Nephron (organoid): Measurements from ENCODE around the gene CCDC174.
"Not testable (repeated sequence)": the region's sequence is repeated elsewhere in the genome, so short reads cannot be mapped to it uniquely, and the experiment has no call there.

Source experiments
- H3K27ac Mint-ChIP-seq, 3 experiments: 2 replicates each; pipeline ENCODE4 v1.8.0; 2020; ENCODE audit warnings: mixed read lengths in 3 of 3, mild to moderate bottlenecking in 2 of 3, moderate library complexity in 1 of 3
- H3K27me3 Mint-ChIP-seq: 2 replicates; pipeline ENCODE4 v1.8.0; 2021; ENCODE audit warnings: low read depth, mild to moderate bottlenecking, moderate library complexity, mixed read lengths
- H3K36me3 Mint-ChIP-seq: 2 replicates; pipeline ENCODE4 v1.8.0; 2020; ENCODE audit warnings: low read depth, mixed read lengths
- H3K4me1 Mint-ChIP-seq: 2 replicates; pipeline ENCODE4 v1.8.0; 2020; ENCODE audit warnings: mixed read lengths
- H3K4me3 Mint-ChIP-seq, 3 experiments: 2 replicates each; pipeline ENCODE4 v1.8.0; 2020; ENCODE audit warnings: mild to moderate bottlenecking in 3 of 3, mixed read lengths in 3 of 3, moderate library complexity in 2 of 3
- H3K9me3 Mint-ChIP-seq: 2 replicates; pipeline ENCODE4 v1.8.0; 2020; ENCODE audit warnings: mixed read lengths
- TF ChIP-seq, protein P1 (sequence below), 3 experiments: fragments of 200-600 bp; sonication (generic); IDR thresholded peaks; one replicate each; pipeline ENCODE4 v1.5.0; 2021; ENCODE audit warnings: antibody characterized with exemption in 3 of 3; ENCODE audit not compliant: unreplicated experiment in 3 of 3

Gene CCDC174

DNA sequence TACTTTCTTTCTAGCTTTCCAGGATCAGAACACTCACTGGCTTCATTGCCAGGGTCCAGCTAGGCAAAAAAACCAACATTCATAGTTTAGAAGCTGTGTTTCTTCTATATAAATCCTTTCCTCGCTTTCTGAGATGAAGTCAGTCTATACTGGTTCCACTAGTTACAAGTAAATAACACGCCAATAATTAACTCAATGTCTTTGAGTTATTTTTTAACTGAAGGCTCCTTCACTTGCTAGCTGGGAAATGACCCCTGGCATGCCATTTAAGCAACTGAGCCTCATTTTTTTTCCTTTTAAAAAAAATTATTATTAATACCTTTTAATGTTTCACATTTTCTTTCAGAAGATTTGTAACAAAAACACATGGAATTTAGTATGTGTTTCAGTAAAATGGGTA, 2.1 kb upstream of the CCDC174 start:
- TF ChIP-seq, protein P1, sequence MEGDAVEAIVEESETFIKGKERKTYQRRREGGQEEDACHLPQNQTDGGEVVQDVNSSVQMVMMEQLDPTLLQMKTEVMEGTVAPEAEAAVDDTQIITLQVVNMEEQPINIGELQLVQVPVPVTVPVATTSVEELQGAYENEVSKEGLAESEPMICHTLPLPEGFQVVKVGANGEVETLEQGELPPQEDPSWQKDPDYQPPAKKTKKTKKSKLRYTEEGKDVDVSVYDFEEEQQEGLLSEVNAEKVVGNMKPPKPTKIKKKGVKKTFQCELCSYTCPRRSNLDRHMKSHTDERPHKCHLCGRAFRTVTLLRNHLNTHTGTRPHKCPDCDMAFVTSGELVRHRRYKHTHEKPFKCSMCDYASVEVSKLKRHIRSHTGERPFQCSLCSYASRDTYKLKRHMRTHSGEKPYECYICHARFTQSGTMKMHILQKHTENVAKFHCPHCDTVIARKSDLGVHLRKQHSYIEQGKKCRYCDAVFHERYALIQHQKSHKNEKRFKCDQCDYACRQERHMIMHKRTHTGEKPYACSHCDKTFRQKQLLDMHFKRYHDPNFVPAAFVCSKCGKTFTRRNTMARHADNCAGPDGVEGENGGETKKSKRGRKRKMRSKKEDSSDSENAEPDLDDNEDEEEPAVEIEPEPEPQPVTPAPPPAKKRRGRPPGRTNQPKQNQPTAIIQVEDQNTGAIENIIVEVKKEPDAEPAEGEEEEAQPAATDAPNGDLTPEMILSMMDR (IDR thresholded peaks at IDR 0.05; ENCODE audit: unreplicated experiment in 3 of 3): no peak
- Mint-ChIP-seq H3K27me3 (peaks cover 2% of the 10 kb centered on the region), H3K27ac (peak overlapping the region; percentile 79 to 99 (median 79))

DNA sequence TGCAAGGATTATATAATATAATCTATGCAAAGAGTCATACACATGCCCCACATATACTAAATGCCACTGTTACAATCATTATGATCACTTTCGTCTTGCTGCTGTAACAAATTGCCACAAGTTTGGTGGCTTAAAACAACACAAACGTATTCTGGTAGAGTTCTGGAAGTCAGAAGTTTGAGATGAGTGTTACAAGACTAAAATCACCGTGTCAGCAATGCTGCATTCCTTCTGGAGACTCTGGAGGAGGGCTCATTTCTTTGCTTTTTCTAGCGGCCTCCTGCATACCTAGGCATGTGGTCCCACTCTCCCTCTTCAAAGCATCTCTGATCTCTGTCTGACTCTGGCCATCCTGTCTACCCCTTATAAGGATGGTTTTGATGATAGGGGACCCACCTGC, 1.4 kb upstream of the CCDC174 start:
- peak overlapping the region; percentile 79 to 99 (median 79) for H3K27ac Mint-ChIP-seq
- H3K4me1 Mint-ChIP-seq: peaks cover 24% of the 10 kb centered on the region
- peaks cover 13% of the 10 kb centered on the region for H3K36me3 Mint-ChIP-seq
- H3K9me3 Mint-ChIP-seq: no peaks in the 10 kb centered on the region
- H3K27me3 Mint-ChIP-seq: no peaks in the 10 kb centered on the region
- TF ChIP-seq, protein P1 (IDR thresholded peaks at IDR 0.05; ENCODE audit: unreplicated experiment in 3 of 3): no peak
- peak overlapping the region; percentile 89 to 100 (median 99) for H3K4me3 Mint-ChIP-seq

More for the DNA sequence above, 2.1 kb upstream of the CCDC174 start:
- Mint-ChIP-seq H3K4me1 (peaks cover 24% of the 10 kb centered on the region), H3K36me3 (peaks cover 7% of the 10 kb centered on the region), H3K4me3 (peak overlapping the region; percentile 49 to 99 (median 60)), H3K9me3 (no peaks in the 10 kb centered on the region)

DNA sequence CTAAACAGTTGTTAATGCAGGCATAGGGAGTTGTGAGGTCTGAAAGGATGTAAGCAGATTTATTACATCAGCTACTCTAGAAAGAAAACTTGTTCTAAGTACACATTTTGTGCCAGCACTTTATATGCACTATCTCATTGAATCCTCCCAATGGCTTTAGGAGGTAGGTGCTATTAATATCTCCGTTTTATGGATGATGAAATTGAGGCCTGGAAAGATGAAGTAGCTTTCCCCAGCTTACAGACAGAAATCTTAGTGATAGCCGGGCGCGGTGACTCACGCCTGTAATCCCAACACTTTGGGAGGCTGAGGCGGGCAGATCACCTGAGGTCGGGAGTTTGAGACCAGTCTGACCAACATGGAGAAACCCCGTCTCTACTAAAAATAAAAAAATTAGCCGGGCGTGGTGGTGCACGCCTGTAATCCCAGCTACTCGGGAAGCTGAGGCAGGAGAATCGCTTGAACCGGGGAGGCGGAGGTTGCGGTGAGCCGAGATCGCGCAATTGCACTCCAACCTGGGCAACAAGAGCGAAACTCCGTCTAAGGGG, 872 bp downstream of the CCDC174 start:
- Mint-ChIP-seq H3K27ac (peak overlapping the region; percentile 89 to 99 (median 95)), H3K4me1 (peaks cover 24% of the 10 kb centered on the region), H3K36me3 (peaks cover 29% of the 10 kb centered on the region), H3K4me3 (peak overlapping the region; percentile 89 to 100 (median 99))
- not testable (repeated sequence) for H3K27me3 Mint-ChIP-seq, H3K9me3 Mint-ChIP-seq

DNA sequence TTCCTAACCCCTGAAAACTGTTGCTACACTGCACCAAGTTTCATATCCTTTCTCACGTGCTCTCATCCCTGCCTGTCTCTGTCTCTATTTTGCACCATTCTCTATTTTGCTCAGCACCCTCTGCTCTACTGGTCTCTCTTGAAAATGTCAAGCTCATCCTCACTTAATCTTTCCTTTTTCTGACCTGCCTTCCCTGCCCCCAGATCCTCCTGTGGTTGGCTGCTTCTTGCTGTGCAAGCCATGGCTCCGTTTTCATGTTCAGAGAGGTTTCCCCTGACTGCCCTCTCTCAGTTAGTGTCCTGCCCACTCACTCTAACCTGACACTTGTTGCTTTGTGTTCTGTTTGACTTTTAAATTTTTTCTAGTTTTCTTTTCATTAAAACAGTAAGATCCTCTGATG, 6.0 kb downstream of the CCDC174 start:
- TF ChIP-seq, protein P1 (IDR thresholded peaks at IDR 0.05; ENCODE audit: unreplicated experiment in 3 of 3): no peak
- Mint-ChIP-seq H3K4me1 (peaks cover 8% of the 10 kb centered on the region), H3K4me3 (no peak overlapping the region), H3K27ac (no peak overlapping the region), H3K36me3 (peaks cover 65% of the 10 kb centered on the region), H3K27me3 (no peaks in the 10 kb centered on the region), H3K9me3 (no peaks in the 10 kb centered on the region)

DNA sequence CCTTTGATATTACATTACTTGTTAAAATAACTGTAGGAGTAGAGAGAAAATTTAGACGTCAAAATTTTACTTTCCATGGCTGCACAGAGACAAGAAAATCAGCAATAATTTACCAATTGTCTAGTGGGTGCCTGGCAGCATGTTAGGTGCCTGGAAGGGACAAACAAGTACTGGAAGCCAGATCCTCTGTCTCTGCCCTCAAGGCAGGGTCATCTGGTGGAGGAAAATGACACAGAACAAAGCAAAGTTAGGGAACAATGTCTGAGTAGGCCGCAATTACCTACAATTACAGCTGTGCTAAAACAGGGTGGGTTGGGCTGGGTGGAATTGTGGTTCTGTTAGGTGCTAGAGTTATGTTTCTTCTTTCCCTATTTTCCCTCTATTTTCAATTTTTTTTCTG, 7.4 kb downstream of the CCDC174 start:
- Mint-ChIP-seq H3K27me3 (no peaks in the 10 kb centered on the region), H3K4me1 (peaks cover under 1% of the 10 kb centered on the region), H3K9me3 (no peaks in the 10 kb centered on the region), H3K36me3 (peaks cover 73% of the 10 kb centered on the region), H3K27ac (no peak overlapping the region), H3K4me3 (no peak overlapping the region)
- TF ChIP-seq, protein P1 (IDR thresholded peaks at IDR 0.05; ENCODE audit: unreplicated experiment in 3 of 3): no peak

DNA sequence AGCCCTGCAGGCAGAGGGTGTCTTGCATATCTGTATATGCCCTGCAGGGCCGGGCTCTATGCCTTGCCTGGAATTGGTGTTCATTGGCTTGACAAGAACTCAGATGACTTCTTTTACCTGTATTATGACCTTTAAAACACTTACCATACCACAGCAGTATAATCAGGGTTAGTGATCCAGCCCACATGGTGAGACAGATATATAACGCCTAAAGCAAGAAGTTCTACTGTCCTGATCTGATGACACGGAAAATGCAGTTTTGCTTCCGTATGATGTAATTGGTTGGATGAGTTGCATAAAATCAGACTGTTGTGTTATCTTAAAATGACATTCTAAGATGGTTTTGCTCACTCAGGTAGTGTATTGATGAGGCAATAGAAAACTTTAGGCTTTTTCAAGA, 9.4 kb downstream of the CCDC174 start:
- Mint-ChIP-seq H3K27me3 (no peaks in the 10 kb centered on the region), H3K4me1 (no peaks in the 10 kb centered on the region), H3K9me3 (no peaks in the 10 kb centered on the region), H3K27ac (no peak overlapping the region), H3K4me3 (no peak overlapping the region), H3K36me3 (peaks cover 69% of the 10 kb centered on the region)
- TF ChIP-seq, protein P1 (IDR thresholded peaks at IDR 0.05; ENCODE audit: unreplicated experiment in 3 of 3): no peak
